GM18499 (cell line): ENCODE data around the gene ADCYAP1R1.
"Not testable (repeated sequence)": the region's sequence is repeated elsewhere in the genome, so short reads cannot be mapped to it uniquely, and the experiment has no call there.

Experiments
- ATAC-seq: cut with Tn5 transposase; IDR thresholded peaks from one replicate; pipeline ENCODE4 v1.9.1; 2021; ENCODE audit warnings: moderate number of reproducible peaks; ENCODE audit not compliant: insufficient read depth, unreplicated experiment

Gene ADCYAP1R1

GRCh38 chr7:31122649-31123058 is 70.5 kb downstream of the ADCYAP1R1 start:
- ATAC-seq: peak; percentile 60

- no peak for ATAC-seq
These were observed 71.2 kb downstream of the ADCYAP1R1 start for GRCh38 chr7:31123321-31123720.

GRCh38 chr7:31123726-31124125 is 71.6 kb downstream of the ADCYAP1R1 start:
- ATAC-seq: no peak

- ATAC-seq: no peak
These were observed 73.1 kb downstream of the ADCYAP1R1 start for GRCh38 chr7:31125171-31125570.

DNA sequence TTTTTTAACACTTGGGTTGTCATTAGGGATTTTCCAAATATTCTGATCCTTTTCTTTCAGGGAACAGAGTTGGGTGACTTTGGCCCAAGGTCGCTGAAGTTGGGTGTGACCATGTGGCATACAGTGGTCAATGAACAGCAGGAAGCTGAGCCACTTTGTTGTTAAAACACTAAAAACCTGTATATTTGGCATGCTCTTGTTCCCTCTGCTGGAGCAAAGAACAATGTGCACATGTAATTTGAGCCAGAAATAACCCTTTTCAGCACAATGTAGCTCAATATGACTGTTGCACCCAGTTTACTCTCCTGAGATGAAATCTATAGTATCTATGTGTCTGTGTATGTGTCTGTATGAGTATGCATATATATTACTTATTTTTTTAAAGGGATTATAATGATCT is 74.9 kb downstream of the ADCYAP1R1 start:
- no peak for ATAC-seq

DNA sequence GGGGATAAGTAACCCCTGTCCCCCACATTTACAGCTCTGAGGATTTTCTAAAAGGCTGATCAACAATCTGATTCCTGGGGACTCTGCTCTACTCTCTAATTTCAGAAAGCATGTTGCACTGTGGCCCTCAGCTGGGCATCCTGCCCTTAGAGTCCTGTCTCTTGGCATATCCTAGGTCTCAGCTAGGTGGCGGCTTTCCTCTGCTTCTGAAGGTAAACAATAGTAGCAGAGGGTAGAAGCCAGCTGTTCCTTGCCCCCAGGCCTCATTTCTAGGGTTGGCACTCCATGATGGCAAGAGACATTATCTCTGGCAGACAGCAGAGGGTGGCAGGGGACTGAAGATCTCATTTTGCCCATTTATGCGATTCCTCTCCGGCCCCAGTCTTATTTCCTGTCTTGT is 77.0 kb downstream of the ADCYAP1R1 start:
- ATAC-seq: no peak

DNA sequence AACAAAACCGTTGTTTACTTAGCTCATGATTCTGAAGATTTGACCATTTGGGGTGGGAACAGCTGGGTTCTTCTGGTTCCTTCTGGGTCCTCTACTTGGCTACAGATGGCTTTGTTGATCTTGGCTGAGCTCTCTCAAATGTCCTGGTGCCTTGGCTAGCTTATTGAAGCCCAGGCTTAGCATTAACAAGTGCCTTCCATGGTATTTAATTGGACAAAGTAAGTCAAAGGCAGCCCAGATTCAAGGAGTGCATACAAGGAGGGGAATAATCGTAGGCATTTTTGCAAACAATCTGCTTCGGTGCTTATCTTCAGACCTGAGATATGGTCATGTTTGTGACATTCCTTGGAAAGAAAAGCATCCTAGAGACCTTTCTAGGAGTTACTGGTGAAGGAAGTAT is 81.4 kb downstream of the ADCYAP1R1 start:
- no peak for ATAC-seq

- peak; percentile 89 for ATAC-seq
These were observed 82.4 kb downstream of the ADCYAP1R1 start for GRCh38 chr7:31134246-31135188.

GRCh38 chr7:31137234-31137633 is 85.1 kb downstream of the ADCYAP1R1 start:
- no peak for ATAC-seq

- no peak for ATAC-seq
These were observed 93.2 kb downstream of the ADCYAP1R1 start for GRCh38 chr7:31145339-31145738.

DNA sequence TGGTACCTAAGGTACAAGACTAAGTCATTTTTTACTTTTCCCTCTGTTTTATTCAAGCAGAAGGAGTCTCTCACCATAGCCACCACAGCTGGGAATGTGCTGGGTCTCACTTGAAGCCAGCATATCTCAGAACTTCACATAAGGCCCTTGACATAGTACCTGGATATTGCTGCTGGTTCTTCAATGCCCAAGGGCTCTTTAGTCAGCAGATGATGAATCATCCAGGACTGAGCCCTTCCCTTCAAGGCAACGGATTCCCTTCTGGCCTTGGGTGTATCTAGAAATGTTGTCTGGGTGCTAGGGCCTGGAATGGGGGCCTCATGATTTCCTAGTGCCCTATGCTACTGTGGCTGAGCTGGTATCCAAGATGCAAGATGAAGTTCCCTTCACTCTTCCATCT is 93.9 kb downstream of the ADCYAP1R1 start:
- no peak for ATAC-seq

GRCh38 chr7:31146538-31146937 is 94.4 kb downstream of the ADCYAP1R1 start:
- ATAC-seq: no peak

DNA sequence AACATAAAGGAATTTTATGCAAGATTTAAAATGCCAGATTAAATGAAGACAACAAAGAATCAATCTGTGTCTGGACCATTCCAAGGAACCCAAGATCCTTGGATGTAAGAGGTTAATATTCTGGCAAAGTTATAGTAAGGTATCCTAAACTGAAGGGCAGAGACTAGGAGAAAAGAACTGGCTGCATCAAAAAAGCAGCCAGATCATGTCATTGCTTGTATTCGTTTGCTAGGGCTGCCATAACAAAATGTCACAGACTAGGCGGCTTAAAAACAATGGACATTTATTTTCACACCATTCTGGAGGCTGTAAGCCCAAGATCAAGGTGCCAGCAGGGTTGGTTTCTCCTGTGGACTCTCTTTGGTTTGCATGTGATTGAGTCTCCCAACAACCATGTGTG is 99.7 kb downstream of the ADCYAP1R1 start:
- no peak for ATAC-seq

- ATAC-seq: not testable (repeated sequence)
These were observed 101.2 kb downstream of the ADCYAP1R1 start for GRCh38 chr7:31153318-31153717.

- ATAC-seq: no peak
These were observed 108.8 kb downstream of the ADCYAP1R1 start for GRCh38 chr7:31160941-31161340.
